ENCODE measurements around the gene DYNC2H1. TPM values are rescaled to one million over a fixed set of nuclear protein-coding genes. Genes with fewer than 3 reads are reported as not detected.

Gene DYNC2H1
- total RNA-seq, 1 experiment from 2014 or later, result 28.9 TPM

DNA sequence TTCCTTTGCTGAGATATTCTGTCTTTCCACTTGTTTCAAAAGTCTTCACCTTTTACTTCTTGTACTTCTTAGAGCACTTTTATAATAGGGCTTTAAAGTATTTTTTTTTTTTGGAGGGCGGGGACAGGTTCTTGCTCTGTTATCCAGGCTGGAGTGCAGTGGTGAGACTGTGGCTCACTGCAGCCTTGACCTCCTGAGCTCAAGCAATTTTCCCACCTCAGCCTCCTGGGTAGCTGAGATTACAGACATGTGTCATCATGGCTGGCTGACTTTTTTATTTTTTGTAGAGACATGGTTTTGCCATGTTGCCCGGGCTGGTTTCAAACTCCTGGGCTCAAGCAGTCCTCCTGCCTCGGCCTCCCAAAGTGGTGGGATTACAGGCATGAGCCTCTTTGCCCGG, 57.9 kb downstream of the DYNC2H1 start:
- no TSS peak for BruUV-seq (replicated peaks)
- intact Hi-C loops (cut with micrococcal nuclease), result no loop called here
- CTCF ChIA-PET, result no interaction called here
- no peak overlapping the region for H3K4me3 ChIP-seq (ENCODE audit: low read length)
- no peaks in the 10 kb centered on the region for H3K79me2 ChIP-seq (ENCODE audit: low read length)
- H3K9me2 ChIP-seq (replicated peaks; ENCODE audit: low read length), result no peaks in the 10 kb centered on the region
- no peak overlapping the region for H3K9ac ChIP-seq (ENCODE audit: low read length)
- ATAC-seq (no peak), DNase-seq (no peak)
- no peak overlapping the region for H3K27ac ChIP-seq (ENCODE audit: low read length)
- TF ChIP-seq, protein P1, sequence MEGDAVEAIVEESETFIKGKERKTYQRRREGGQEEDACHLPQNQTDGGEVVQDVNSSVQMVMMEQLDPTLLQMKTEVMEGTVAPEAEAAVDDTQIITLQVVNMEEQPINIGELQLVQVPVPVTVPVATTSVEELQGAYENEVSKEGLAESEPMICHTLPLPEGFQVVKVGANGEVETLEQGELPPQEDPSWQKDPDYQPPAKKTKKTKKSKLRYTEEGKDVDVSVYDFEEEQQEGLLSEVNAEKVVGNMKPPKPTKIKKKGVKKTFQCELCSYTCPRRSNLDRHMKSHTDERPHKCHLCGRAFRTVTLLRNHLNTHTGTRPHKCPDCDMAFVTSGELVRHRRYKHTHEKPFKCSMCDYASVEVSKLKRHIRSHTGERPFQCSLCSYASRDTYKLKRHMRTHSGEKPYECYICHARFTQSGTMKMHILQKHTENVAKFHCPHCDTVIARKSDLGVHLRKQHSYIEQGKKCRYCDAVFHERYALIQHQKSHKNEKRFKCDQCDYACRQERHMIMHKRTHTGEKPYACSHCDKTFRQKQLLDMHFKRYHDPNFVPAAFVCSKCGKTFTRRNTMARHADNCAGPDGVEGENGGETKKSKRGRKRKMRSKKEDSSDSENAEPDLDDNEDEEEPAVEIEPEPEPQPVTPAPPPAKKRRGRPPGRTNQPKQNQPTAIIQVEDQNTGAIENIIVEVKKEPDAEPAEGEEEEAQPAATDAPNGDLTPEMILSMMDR (conservative IDR thresholded peaks at IDR 0.05; ENCODE audit: low read depth, low read length), result no peak
- no peaks in the 10 kb centered on the region for H3F3A ChIP-seq (ENCODE audit: low read length, unreplicated experiment)
- no peak overlapping the region for H2AFZ ChIP-seq (ENCODE audit: low read length)
- no peak overlapping the region for H3K4me2 ChIP-seq (ENCODE audit: low read length)
- H3K36me3 ChIP-seq (ENCODE audit: low read depth, low read length), result peaks cover 11% of the 10 kb centered on the region; the same call in 1 of the 2 replicates
- H3K9me3 ChIP-seq (ENCODE audit: low read length), result no peaks in the 10 kb centered on the region
- H3K27me3 ChIP-seq (ENCODE audit: low read length), result no peaks in the 10 kb centered on the region
- POLR2A ChIA-PET (ENCODE audit: unreplicated experiment), result no interaction called here
- no peaks in the 10 kb centered on the region for H4K20me1 ChIP-seq (ENCODE audit: low read length)
- no peaks in the 10 kb centered on the region for H3K4me1 ChIP-seq (ENCODE audit: insufficient read depth, low read length)

DNA sequence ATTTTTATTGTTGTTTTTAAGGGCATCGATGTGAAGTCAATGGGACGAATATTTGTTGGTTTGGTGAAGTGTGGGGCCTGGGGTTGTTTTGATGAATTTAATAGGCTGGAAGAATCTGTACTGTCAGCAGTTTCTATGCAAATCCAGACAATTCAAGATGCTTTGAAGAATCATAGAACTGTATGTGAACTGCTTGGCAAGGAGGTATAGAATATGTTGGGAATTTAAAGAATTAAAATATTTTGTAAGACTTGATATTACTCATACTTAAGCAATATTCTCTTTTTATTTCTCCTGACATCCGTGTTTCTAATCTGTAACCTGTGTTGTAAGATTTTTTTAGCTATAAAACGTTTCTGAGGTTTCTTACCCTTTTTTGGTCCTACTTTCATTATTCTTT, 61.6 kb downstream of the DYNC2H1 start:
- no TSS peak for BruUV-seq (replicated peaks)
- H3K4me3 ChIP-seq (ENCODE audit: low read length), result no peak overlapping the region
- ATAC-seq (no peak), DNase-seq (no peak)
- no peak overlapping the region for H3K4me2 ChIP-seq (ENCODE audit: low read length)
- no peak overlapping the region for H2AFZ ChIP-seq (ENCODE audit: low read length)
- TF ChIP-seq, protein P1 (conservative IDR thresholded peaks at IDR 0.05; ENCODE audit: low read depth, low read length), result no peak
- no peak for TF ChIP-seq EZH2phosphoT487 (IDR thresholded peaks at IDR 0.05; ENCODE audit: borderline replicate concordance, low read length)
- no peak for TF ChIP-seq EZH2 (IDR thresholded peaks at IDR 0.05; ENCODE audit: low read length, unreplicated experiment)
- H4K20me1 ChIP-seq (ENCODE audit: low read length), result no peaks in the 10 kb centered on the region
- POLR2A ChIA-PET (ENCODE audit: unreplicated experiment), result no interaction called here
- H3K27me3 ChIP-seq (ENCODE audit: low read length), result no peaks in the 10 kb centered on the region
- CTCF ChIA-PET, result no interaction called here
- H3K36me3 ChIP-seq (ENCODE audit: low read depth, low read length), result peaks cover 4% of the 10 kb centered on the region; the same call in 1 of the 2 replicates
- no peak overlapping the region for H3K9ac ChIP-seq (ENCODE audit: low read length)
- H3K9me3 ChIP-seq (ENCODE audit: low read length), result no peaks in the 10 kb centered on the region
- H3F3A ChIP-seq (ENCODE audit: low read length, unreplicated experiment), result no peaks in the 10 kb centered on the region
- intact Hi-C loops (cut with micrococcal nuclease), result no loop called here
- no peak overlapping the region for H3K27ac ChIP-seq (ENCODE audit: low read length)
- no peaks in the 10 kb centered on the region for H3K79me2 ChIP-seq (ENCODE audit: low read length)
- no peaks in the 10 kb centered on the region for H3K9me2 ChIP-seq (replicated peaks; ENCODE audit: low read length)
- no peaks in the 10 kb centered on the region for H3K4me1 ChIP-seq (ENCODE audit: insufficient read depth, low read length)

DNA sequence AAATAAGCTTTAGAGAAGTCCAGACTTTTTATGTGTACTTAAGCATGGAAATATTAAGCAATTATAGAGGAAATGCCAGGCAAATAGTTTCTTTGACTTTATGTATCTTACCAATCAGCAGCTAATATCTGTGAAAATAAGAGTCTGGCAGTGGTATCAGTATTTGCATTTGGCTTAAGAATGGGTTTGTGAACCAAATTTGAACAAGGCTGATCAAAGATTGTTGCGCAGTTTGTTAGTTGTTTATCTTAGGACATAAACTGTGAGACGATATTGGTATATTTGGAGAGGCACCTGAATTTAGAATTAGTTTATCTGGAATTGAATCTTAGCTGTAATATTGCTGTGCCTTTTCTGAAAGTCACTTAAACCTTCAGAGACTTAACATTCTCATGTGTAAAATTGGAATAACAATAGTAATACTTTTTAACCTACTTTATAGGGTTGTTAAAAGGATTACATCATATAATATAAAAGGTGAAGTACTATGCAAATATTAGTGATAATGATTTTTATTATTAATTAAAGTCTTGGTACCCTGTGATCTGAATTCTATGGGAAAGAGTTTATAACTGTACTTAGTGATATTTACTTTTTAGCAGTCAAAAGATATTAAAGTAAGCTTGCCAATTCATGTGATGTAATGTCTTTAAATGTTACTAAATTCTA, 66.4 kb downstream of the DYNC2H1 start:
- Histone ChIP-seq H3K4me1 (ENCODE audit: insufficient read depth, low read length) (no peaks in the 10 kb centered on the region), H3F3A (ENCODE audit: low read length, unreplicated experiment) (no peaks in the 10 kb centered on the region), H4K20me1 (ENCODE audit: low read length) (no peaks in the 10 kb centered on the region), H3K4me3 (ENCODE audit: low read length) (no peak overlapping the region), H3K9ac (ENCODE audit: low read length) (no peak overlapping the region), H3K9me3 (ENCODE audit: low read length) (no peaks in the 10 kb centered on the region), H3K27me3 (ENCODE audit: low read length) (no peaks in the 10 kb centered on the region), H3K36me3 (ENCODE audit: low read depth, low read length) (no peaks in the 10 kb centered on the region), H3K27ac (ENCODE audit: low read length) (no peak overlapping the region), H3K9me2 (replicated peaks; ENCODE audit: low read length) (no peaks in the 10 kb centered on the region), H2AFZ (ENCODE audit: low read length) (no peak overlapping the region), H3K4me2 (ENCODE audit: low read length) (no peak overlapping the region), H3K79me2 (ENCODE audit: low read length) (no peaks in the 10 kb centered on the region)
- TF ChIP-seq EZH2 (IDR thresholded peaks at IDR 0.05; ENCODE audit: low read length, unreplicated experiment) (no peak), EZH2phosphoT487 (IDR thresholded peaks at IDR 0.05; ENCODE audit: borderline replicate concordance, low read length) (no peak)
- DNase-seq (no peak), ATAC-seq (no peak)
- ChIA-PET CTCF (no interaction called here), POLR2A (ENCODE audit: unreplicated experiment) (no interaction called here)
- no TSS peak for BruUV-seq (replicated peaks)
- intact Hi-C loops (cut with micrococcal nuclease), result no loop called here

Measured in PC-3 (cell line).